Breast epithelium (tissue), 4 donors: ENCODE data around the gene SEC16A. TPM values are rescaled to one million over a fixed set of nuclear protein-coding genes. Genes with fewer than 3 reads are reported as not detected.
"Not testable (repeated sequence)": the region's sequence is repeated elsewhere in the genome, so short reads cannot be mapped to it uniquely, and the experiment has no call there.

ENCODE experiments used
- DNase-seq, 2 donors: peaks; one replicate each; pipeline ENCODE4 v3.0.0-alpha.2; 2019; ENCODE audit warnings: low spot score in 2 of 2
- H3K27ac ChIP-seq, 2 donors: fragments of 200-600 bp; sonication (generic) in 1 of 2; one replicate each; pipeline ENCODE4 v1.5.1; 2016 to 2019; ENCODE audit warnings: mild to moderate bottlenecking in 1 of 2
- H3K27me3 ChIP-seq, 2 donors: fragments of 200-600 bp; sonication (generic) in 1 of 2; one replicate each; pipeline versions ENCODE4 v1.5.1 to v1.6.0; 2017 to 2019; ENCODE audit warnings: control low read depth in 1 of 2, mild to moderate bottlenecking in 1 of 2
- H3K36me3 ChIP-seq: fragments of 200-600 bp; one replicate; pipeline ENCODE4 v1.5.1; 2019
- H3K4me1 ChIP-seq, 2 donors: fragments of 200-600 bp; sonication (generic); one replicate each; pipeline ENCODE4 v1.5.1; 2016 to 2019; ENCODE audit warnings: control low read depth in 1 of 2
- H3K4me3 ChIP-seq, 3 donors: fragments of 200-600 bp; sonication (generic); 1 replicate in 2 of 3; 2 replicates in 1 of 3; pipeline ENCODE4 v1.5.1; 2016 to 2019; ENCODE audit warnings: mild to moderate bottlenecking in 3 of 3, moderate library complexity in 2 of 3
- H3K9me3 ChIP-seq, 2 donors: fragments of 200-600 bp; sonication (generic) in 1 of 2; one replicate each; pipeline ENCODE4 v1.5.1; 2016 to 2019; ENCODE audit warnings: control low read depth in 1 of 2
- CTCF ChIP-seq, 3 donors: fragments of 450-650 bp; IDR thresholded peaks; one replicate each; pipeline ENCODE4 v1.5.1; 2016 to 2017; ENCODE audit warnings: antibody characterized with exemption in 3 of 3, mild to moderate bottlenecking in 3 of 3, moderate library complexity in 3 of 3
- POLR2A ChIP-seq: fragments of 450-650 bp; IDR thresholded peaks from one replicate; pipeline ENCODE4 v1.6.1; 2016; ENCODE audit warnings: antibody characterized with exemption, mild to moderate bottlenecking, moderate library complexity
- POLR2AphosphoS5 ChIP-seq, 3 donors: sonication (generic); formaldehyde crosslinking; IDR thresholded peaks; one replicate each; pipeline ENCODE4 v1.6.1; 2017; ENCODE audit warnings: antibody characterized with exemption in 3 of 3
- intact Hi-C: fragments of 100-400 bp; cut with DNase I; formaldehyde crosslinking; loops from one replicate; pipeline ENCODE4 v1.15.1; 2023; ENCODE audit warnings: low total_unique reads
- total RNA-seq, 3 donors: library from RNA; depleted of rRNA; stranded (reverse); fragments of >200 nt; gene quantifications; one replicate each; pipeline ENCODE4 v1.1.0, GENCODE V29; 2016

Gene SEC16A
- total RNA-seq, 3 donors from 2014 or later = 41.9 to 55.1 (median 42.9) TPM

GRCh38 chr9:136430588-136431234, 52.1 kb downstream of the SEC16A start:
- H3K27ac ChIP-seq = no peak overlapping the region
- H3K27me3 ChIP-seq = no peaks in the 10 kb centered on the region
- no peaks in the 10 kb centered on the region for H3K36me3 ChIP-seq
- no peak for DNase-seq
- intact Hi-C loops = no loop called here
- no peaks in the 10 kb centered on the region for H3K9me3 ChIP-seq
- H3K4me3 ChIP-seq = no peak overlapping the region
- no peak for TF ChIP-seq POLR2A
- TF ChIP-seq POLR2AphosphoS5 (IDR thresholded peaks at IDR 0.05) = no peak
- TF ChIP-seq CTCF (IDR thresholded peaks at IDR 0.05) = no peak
- no peaks in the 10 kb centered on the region for H3K4me1 ChIP-seq

GRCh38 chr9:136429683-136430491, 53.0 kb downstream of the SEC16A start:
- no peaks in the 10 kb centered on the region for H3K36me3 ChIP-seq
- no peaks in the 10 kb centered on the region for H3K27me3 ChIP-seq
- H3K27ac ChIP-seq = no peak overlapping the region
- no peaks in the 10 kb centered on the region for H3K9me3 ChIP-seq
- no peak for DNase-seq
- H3K4me3 ChIP-seq = no peak overlapping the region
- no peaks in the 10 kb centered on the region for H3K4me1 ChIP-seq
- intact Hi-C loops = no loop called here
- no peak for TF ChIP-seq POLR2AphosphoS5 (IDR thresholded peaks at IDR 0.05)

GRCh38 chr9:136429075-136429628, 53.7 kb downstream of the SEC16A start:
- no peak for TF ChIP-seq POLR2AphosphoS5 (IDR thresholded peaks at IDR 0.05)
- no peak for TF ChIP-seq CTCF (IDR thresholded peaks at IDR 0.05)
- no peak for TF ChIP-seq POLR2A
- no peaks in the 10 kb centered on the region for H3K9me3 ChIP-seq
- no peaks in the 10 kb centered on the region for H3K27me3 ChIP-seq
- H3K36me3 ChIP-seq = no peaks in the 10 kb centered on the region
- no peak overlapping the region for H3K4me3 ChIP-seq
- no peaks in the 10 kb centered on the region for H3K4me1 ChIP-seq
- DNase-seq = no peak
- intact Hi-C loops = no loop called here
- no peak overlapping the region for H3K27ac ChIP-seq

- no peaks in the 10 kb centered on the region for H3K4me1 ChIP-seq
- H3K4me3 ChIP-seq = no peak overlapping the region
- intact Hi-C loops = no loop called here
- no peak for DNase-seq
- TF ChIP-seq CTCF (IDR thresholded peaks at IDR 0.05) = no peak
- no peak for TF ChIP-seq POLR2AphosphoS5 (IDR thresholded peaks at IDR 0.05)
- no peak for TF ChIP-seq POLR2A
- H3K36me3 ChIP-seq = no peaks in the 10 kb centered on the region
- no peaks in the 10 kb centered on the region for H3K9me3 ChIP-seq
- H3K27ac ChIP-seq = no peak overlapping the region
- no peaks in the 10 kb centered on the region for H3K27me3 ChIP-seq
Measured at GRCh38 chr9:136426787-136427186, 56.1 kb downstream of the SEC16A start.

- DNase-seq, H3K4me1 ChIP-seq, intact Hi-C loops, H3K27me3 ChIP-seq, H3K27ac ChIP-seq, H3K36me3 ChIP-seq, H3K4me3 ChIP-seq, H3K9me3 ChIP-seq: not testable (repeated sequence)
Measured at GRCh38 chr9:136425367-136425766, 57.5 kb downstream of the SEC16A start.

GRCh38 chr9:136424750-136425362, 58.0 kb downstream of the SEC16A start:
- Histone ChIP-seq H3K4me1 (no peaks in the 10 kb centered on the region), H3K27me3 (no peaks in the 10 kb centered on the region), H3K4me3 (no peak overlapping the region), H3K9me3 (no peaks in the 10 kb centered on the region), H3K36me3 (peaks cover 7% of the 10 kb centered on the region), H3K27ac (no peak overlapping the region)
- TF ChIP-seq POLR2A (no peak), CTCF (IDR thresholded peaks at IDR 0.05) (no peak), POLR2AphosphoS5 (IDR thresholded peaks at IDR 0.05) (no peak)
- intact Hi-C loops = no loop called here
- no peak for DNase-seq
